Tibial nerve (tissue), 4 donors: ENCODE results near the gene SIGLEC6. TPM values are rescaled to one million over a fixed set of nuclear protein-coding genes. Genes with fewer than 3 reads are reported as not detected.

ENCODE experiments used
- DNase-seq, 2 donors: peaks; one replicate each; pipeline ENCODE4 v3.0.0-alpha.2; 2019; ENCODE audit warnings: low spot score in 2 of 2
- H3K27ac ChIP-seq, 4 donors: fragments of 200-600 bp; sonication (generic) in 3 of 4; one replicate each; pipeline ENCODE4 v1.5.1; 2017 to 2019; ENCODE audit warnings: mild to moderate bottlenecking in 1 of 4
- H3K27me3 ChIP-seq, 2 donors: fragments of 200-600 bp; sonication (generic) in 1 of 2; one replicate each; pipeline versions ENCODE4 v1.5.1 to v1.6.0; 2017 to 2019
- H3K36me3 ChIP-seq, 3 donors: fragments of 200-600 bp; sonication (generic); one replicate each; pipeline ENCODE4 v1.5.1; 2018 to 2019
- H3K4me1 ChIP-seq, 4 donors: fragments of 200-600 bp; sonication (generic) in 3 of 4; one replicate each; pipeline ENCODE4 v1.5.1; 2017 to 2019
- H3K4me3 ChIP-seq, 4 donors: fragments of 200-600 bp; sonication (generic) in 3 of 4; one replicate each; pipeline ENCODE4 v1.5.1; 2017 to 2019; ENCODE audit warnings: mild to moderate bottlenecking in 1 of 4, moderate library complexity in 1 of 4
- H3K9me3 ChIP-seq, 4 donors: fragments of 200-600 bp; sonication (generic) in 3 of 4; one replicate each; pipeline ENCODE4 v1.5.1; 2017 to 2019
- CTCF ChIP-seq, 5 experiments: fragments of 200-600 bp in 3 of 5; fragments of 450-650 bp in 2 of 5; sonication (generic) in 3 of 5; IDR thresholded peaks; one replicate each; pipeline ENCODE4 v1.5.1; 2016 to 2019; ENCODE audit warnings: antibody characterized with exemption in 5 of 5, mild to moderate bottlenecking in 3 of 5, moderate library complexity in 2 of 5
- EP300 ChIP-seq, 2 donors: sonication (generic); formaldehyde crosslinking; IDR thresholded peaks; one replicate each; pipeline ENCODE4 v1.6.1; 2017; ENCODE audit warnings: antibody characterized with exemption in 2 of 2, mild to moderate bottlenecking in 1 of 2
- POLR2A ChIP-seq, 2 donors: fragments of 450-650 bp; IDR thresholded peaks; one replicate each; pipeline ENCODE4 v1.6.1; 2017; ENCODE audit warnings: antibody characterized with exemption in 2 of 2, mild to moderate bottlenecking in 2 of 2, moderate library complexity in 2 of 2
- WGBS, 2 donors: methylation state at CpG; one replicate each; pipeline ENCODE4 v1.1.5; 2018; 5-methylcytosine and 5-hydroxymethylcytosine counted together
- total RNA-seq, 4 donors: library from RNA; depleted of rRNA; stranded (reverse); fragments of >200 nt; gene quantifications; one replicate each; pipeline ENCODE4 v1.1.0, GENCODE V29; 2016

SIGLEC6 gene
- total RNA-seq, 4 donors from 2014 or later, result 0.44 to 1.5 (median 0.59) TPM

GRCh38 chr19:51490676-51491075, 40.8 kb downstream of the SIGLEC6 start:
- no peaks in the 10 kb centered on the region for H3K4me1 ChIP-seq
- WGBS, 2 donors, result 26 to 47% methylated on average over 5 to 14 of the region's 14 CpGs
- H3K27ac ChIP-seq, result no peak overlapping the region
- no peaks in the 10 kb centered on the region for H3K27me3 ChIP-seq
- no peak overlapping the region for H3K4me3 ChIP-seq
- no peaks in the 10 kb centered on the region for H3K9me3 ChIP-seq
- no peaks in the 10 kb centered on the region for H3K36me3 ChIP-seq
- no peak for DNase-seq
- TF ChIP-seq POLR2A (IDR thresholded peaks at IDR 0.05), result no peak
- TF ChIP-seq CTCF (IDR thresholded peaks at IDR 0.05), result no peak
- TF ChIP-seq EP300 (IDR thresholded peaks at IDR 0.05), result no peak

- no peak for TF ChIP-seq POLR2A (IDR thresholded peaks at IDR 0.05)
- TF ChIP-seq CTCF (IDR thresholded peaks at IDR 0.05), result no peak
- no peak for TF ChIP-seq EP300 (IDR thresholded peaks at IDR 0.05)
Observed at GRCh38 chr19:51489113-51489512, 42.4 kb downstream of the SIGLEC6 start.

GRCh38 chr19:51488491-51488890, 43.0 kb downstream of the SIGLEC6 start:
- 67 to 73% methylated on average over 3 of the region's 3 CpGs for WGBS, 2 donors
- Histone ChIP-seq H3K4me3 (no peak overlapping the region), H3K9me3 (no peaks in the 10 kb centered on the region), H3K36me3 (no peaks in the 10 kb centered on the region), H3K4me1 (no peaks in the 10 kb centered on the region), H3K27ac (no peak overlapping the region), H3K27me3 (no peaks in the 10 kb centered on the region)
- TF ChIP-seq EP300 (IDR thresholded peaks at IDR 0.05) (no peak), POLR2A (IDR thresholded peaks at IDR 0.05) (no peak), CTCF (IDR thresholded peaks at IDR 0.05) (no peak)
- no peak for DNase-seq

More at GRCh38 chr19:51489113-51489512, 42.4 kb downstream of the SIGLEC6 start:
- Histone ChIP-seq H3K27ac (no peak overlapping the region), H3K4me1 (no peaks in the 10 kb centered on the region), H3K36me3 (no peaks in the 10 kb centered on the region), H3K9me3 (no peaks in the 10 kb centered on the region), H3K4me3 (no peak overlapping the region), H3K27me3 (no peaks in the 10 kb centered on the region)
- 45 to 56% methylated on average over 2 of the region's 2 CpGs for WGBS, 2 donors
- no peak for DNase-seq

- no peak for DNase-seq
- H3K27me3 ChIP-seq, result no peaks in the 10 kb centered on the region
- WGBS, 2 donors, result 82 to 84% methylated on average over 5 of the region's 5 CpGs
Observed at GRCh38 chr19:51485960-51486660, 45.4 kb downstream of the SIGLEC6 start.

More at GRCh38 chr19:51485960-51486660, 45.4 kb downstream of the SIGLEC6 start:
- TF ChIP-seq CTCF (IDR thresholded peaks at IDR 0.05) (no peak), EP300 (IDR thresholded peaks at IDR 0.05) (no peak), POLR2A (IDR thresholded peaks at IDR 0.05) (no peak)
- Histone ChIP-seq H3K9me3 (no peaks in the 10 kb centered on the region), H3K4me1 (no peaks in the 10 kb centered on the region), H3K27ac (no peak overlapping the region), H3K4me3 (no peak overlapping the region), H3K36me3 (no peaks in the 10 kb centered on the region)
